ENCODE data around the gene AFAP1. TPM values are rescaled to one million over a fixed set of nuclear protein-coding genes. Genes with fewer than 3 reads are reported as not detected.

AFAP1 gene
- total and polyA plus RNA-seq, 2 of the 8 experiments (the other 6 are each of a cell fraction or from before 2014, with no cell fraction given) = 3.6 to 18.2 TPM

GRCh38 chr4:7837597-7838135 is 102.0 kb downstream of the AFAP1 start:
- Histone ChIP-seq H3K9me3 (ENCODE audit: insufficient read depth in 2 of 2, low read depth in 1 of 2, low read length in 1 of 2) (no peaks in the 10 kb centered on the region), H3K4ac (replicated peaks; ENCODE audit: insufficient read length, low read depth, low read length) (no peak overlapping the region), H4K8ac (ENCODE audit: extremely low read depth, insufficient read depth, low read length) (no peak overlapping the region), H2AFZ (ENCODE audit: low read length) (no peak overlapping the region), H2BK12ac (ENCODE audit: low read depth, low read length) (no peak overlapping the region), H4K91ac (replicated peaks; ENCODE audit: insufficient read length, low read length) (no peak overlapping the region), H2AK5ac (ENCODE audit: low read depth, low read length) (no peak overlapping the region), H3K4me2 (ENCODE audit: insufficient read depth in 1 of 2, low read depth in 2 of 2, low read length in 2 of 2) (no peak overlapping the region), H2BK120ac (replicated peaks; ENCODE audit: low read depth, low read length) (no peak overlapping the region), H2BK5ac (ENCODE audit: low read depth, low read length) (no peak overlapping the region), H3K23me2 (ENCODE audit: low read depth, low read length) (no peaks in the 10 kb centered on the region; the same call in 1 of the 2 replicates), H3K36me3 (ENCODE audit: control insufficient read depth in 2 of 4, insufficient read depth in 4 of 4, low read length in 3 of 4) (no peaks in the 10 kb centered on the region), H3K4me1 (replicated peaks in 1 of 4; ENCODE audit: control insufficient read depth in 3 of 4, insufficient read depth in 4 of 4, low read length in 3 of 4) (peaks cover 0 to under 1% (median 0%) of the 10 kb centered on the region in 4 experiments; a peak in 1 of 7 replicates), H3K56ac (replicated peaks; ENCODE audit: insufficient read length, low read depth, low read length) (no peak overlapping the region), H2BK15ac (ENCODE audit: low read length) (no peak overlapping the region), H2BK20ac (ENCODE audit: low read length) (no peak overlapping the region), H3K4me3 (ENCODE audit: extremely low read depth in 1 of 4, insufficient read depth in 2 of 4, low read depth in 3 of 4, low read length in 4 of 4) (no peak overlapping the region), H3K27me3 (replicated peaks in 1 of 4; ENCODE audit: control insufficient read depth in 3 of 4, extremely low read depth in 1 of 4, insufficient read depth in 3 of 4, low read length in 3 of 4) (no peaks in the 10 kb centered on the region), H3K18ac (ENCODE audit: extremely low read depth, low read length) (no peak overlapping the region), H3K79me2 (ENCODE audit: control insufficient read depth in 1 of 2, insufficient read depth in 2 of 2, low read length in 2 of 2) (no peaks in the 10 kb centered on the region), H3K9ac (replicated peaks in 1 of 4; ENCODE audit: extremely low read depth in 1 of 4, low read depth in 3 of 4, low read length in 3 of 4) (no peak overlapping the region), H4K5ac (ENCODE audit: insufficient read length, low read depth, low read length) (no peak overlapping the region), H4K20me1 (replicated peaks in 1 of 2; ENCODE audit: control insufficient read depth in 1 of 2, insufficient read depth in 2 of 2, low read length in 2 of 2) (no peaks in the 10 kb centered on the region), H3K27ac (ENCODE audit: low read depth, low read length) (no peak overlapping the region), H3K14ac (ENCODE audit: insufficient read length) (no peak overlapping the region), H3K23ac (ENCODE audit: insufficient read length) (no peak overlapping the region), H3K79me1 (ENCODE audit: low read depth, low read length) (no peaks in the 10 kb centered on the region; the same call in 1 of the 2 replicates)
- TF ChIP-seq CTCF (IDR thresholded peaks at IDR 0.05; ENCODE audit: control extremely low read depth in 1 of 3, insufficient read depth in 1 of 3, low read depth in 1 of 3, low read length in 3 of 3) = no peak
- TF ChIP-seq GTF2F1 (IDR thresholded peaks at IDR 0.05; ENCODE audit: borderline replicate concordance, low read depth, low read length) = no peak
- no peak for TF ChIP-seq KDM5A (IDR thresholded peaks at IDR 0.05; ENCODE audit: low read length)
- TF ChIP-seq SIX5 (IDR thresholded peaks at IDR 0.05; ENCODE audit: low read depth, low read length) = no peak
- TF ChIP-seq RBBP5 (IDR thresholded peaks at IDR 0.05; ENCODE audit: borderline replicate concordance, low read depth, low read length) = no peak
- DNase-seq (ENCODE audit: low read depth in 1 of 2, low spot score in 2 of 2) (no peak), FAIRE-seq (no peak)
- ChIA-PET CTCF (ENCODE audit: partially characterized antibody) (interaction anchor here (0.9 to 1.0 kb wide), 2 partner anchors 14 to 38 kb away, joined by 3 read pairs; no protein-coding TSS in a partner anchor), POLR2A (ENCODE audit: partially characterized antibody) (interaction anchor here (1.2 kb wide), 1 partner anchor 92 kb away, joined by 3 read pairs; no protein-coding TSS in a partner anchor)
- WGBS, 2 experiments (ENCODE audit: extremely low coverage in 1 of 2, insufficient coverage in 1 of 2, insufficient read length in 1 of 2, insufficient replicate concordance in 2 of 2, low coverage in 1 of 2, low lambda C conversion rate in 2 of 2, missing lambda C conversion rate in 1 of 2) = 85% methylated on average over 6 of the region's 6 CpGs; no CpG with 5 or more reads in 1 of the 2 experiments

Measured in H1 (cell line).